ENCODE data around the gene GRK7. TPM values are rescaled to one million over a fixed set of nuclear protein-coding genes. Genes with fewer than 3 reads are reported as not detected.
"Not testable (repeated sequence)": the region's sequence is repeated elsewhere in the genome, so short reads cannot be mapped to it uniquely, and the experiment has no call there.

Gene GRK7
- polyA plus RNA-seq, 3 donors from 2014 or later = 0.09 TPM; not detected in 2

- no peak for DNase-seq
- H3K9me3 Mint-ChIP-seq = no peaks in the 10 kb centered on the region
- H3K27me3 Mint-ChIP-seq (ENCODE audit: low read depth in 3 of 3) = peaks cover 0 to 2% (median 0%) of the 10 kb centered on the region in 3 donors
- no peak overlapping the region for H3K4me3 Mint-ChIP-seq
- H3K4me1 Mint-ChIP-seq = no peaks in the 10 kb centered on the region
- H3K27ac Mint-ChIP-seq = peak overlapping the region in 1 of 6 donors; percentile 3
- H3K36me3 Mint-ChIP-seq = peaks cover 4 to 21% (median 6%) of the 10 kb centered on the region in 3 donors
Measured at GRCh38 chr3:141769221-141769894, 6.2 kb downstream of the GRK7 start.

GRCh38 chr3:141773676-141774075, 10.5 kb downstream of the GRK7 start:
- H3K4me1 Mint-ChIP-seq = no peaks in the 10 kb centered on the region
- H3K9me3 Mint-ChIP-seq = no peaks in the 10 kb centered on the region
- DNase-seq = no peak
- peaks cover 0 to 2% (median 0%) of the 10 kb centered on the region in 3 donors for H3K27me3 Mint-ChIP-seq (ENCODE audit: low read depth in 3 of 3)
- H3K27ac Mint-ChIP-seq = no peak overlapping the region
- H3K36me3 Mint-ChIP-seq = peaks cover 0 to 13% (median 4%) of the 10 kb centered on the region in 3 donors
- H3K4me3 Mint-ChIP-seq = no peak overlapping the region

- Mint-ChIP-seq H3K27me3 (ENCODE audit: low read depth in 3 of 3) (peaks cover 0 to 4% (median 4%) of the 10 kb centered on the region in 3 donors), H3K36me3 (peaks cover 0 to 4% (median 4%) of the 10 kb centered on the region in 3 donors), H3K27ac (no peak overlapping the region), H3K4me1 (no peaks in the 10 kb centered on the region), H3K4me3 (no peak overlapping the region), H3K9me3 (no peaks in the 10 kb centered on the region)
- no peak for DNase-seq
Measured at GRCh38 chr3:141776376-141776775, 13.2 kb downstream of the GRK7 start.

GRCh38 chr3:141776885-141777284, 13.7 kb downstream of the GRK7 start:
- Mint-ChIP-seq H3K4me1 (no peaks in the 10 kb centered on the region), H3K27me3 (ENCODE audit: low read depth in 3 of 3) (peaks cover 0 to 4% (median 4%) of the 10 kb centered on the region in 3 donors), H3K4me3 (no peak overlapping the region), H3K9me3 (no peaks in the 10 kb centered on the region), H3K36me3 (peaks cover 0 to 4% (median 4%) of the 10 kb centered on the region in 3 donors), H3K27ac (no peak overlapping the region)
- DNase-seq = no peak

- peaks cover 0 to 4% (median 4%) of the 10 kb centered on the region in 3 donors for H3K27me3 Mint-ChIP-seq (ENCODE audit: low read depth in 3 of 3)
- no peak overlapping the region for H3K27ac Mint-ChIP-seq
- H3K9me3 Mint-ChIP-seq = no peaks in the 10 kb centered on the region
- no peaks in the 10 kb centered on the region for H3K4me1 Mint-ChIP-seq
- peaks cover 0 to 4% (median 4%) of the 10 kb centered on the region in 3 donors for H3K36me3 Mint-ChIP-seq
- DNase-seq = no peak
- H3K4me3 Mint-ChIP-seq = no peak overlapping the region
Measured at GRCh38 chr3:141777957-141778813, 15.0 kb downstream of the GRK7 start.

- no peak overlapping the region for H3K4me3 Mint-ChIP-seq
- peaks cover 0 to 7% (median 4%) of the 10 kb centered on the region in 3 donors for H3K27me3 Mint-ChIP-seq (ENCODE audit: low read depth in 3 of 3)
- H3K9me3 Mint-ChIP-seq = no peaks in the 10 kb centered on the region
- H3K27ac Mint-ChIP-seq = no peak overlapping the region
- H3K36me3 Mint-ChIP-seq = peaks cover 4% of the 10 kb centered on the region in 3 donors
- no peak for DNase-seq
- no peaks in the 10 kb centered on the region for H3K4me1 Mint-ChIP-seq
Measured at GRCh38 chr3:141779667-141780066, 16.5 kb downstream of the GRK7 start.

GRCh38 chr3:141782386-141782932, 19.3 kb downstream of the GRK7 start:
- Mint-ChIP-seq H3K27ac (no peak overlapping the region), H3K9me3 (no peaks in the 10 kb centered on the region), H3K27me3 (ENCODE audit: low read depth in 3 of 3) (peaks cover 0 to 7% (median 4%) of the 10 kb centered on the region in 3 donors), H3K4me1 (no peaks in the 10 kb centered on the region), H3K4me3 (no peak overlapping the region), H3K36me3 (peaks cover 4% of the 10 kb centered on the region in 3 donors)
- no peak for DNase-seq

GRCh38 chr3:141783632-141784031, 20.4 kb downstream of the GRK7 start:
- peaks cover 4% of the 10 kb centered on the region in 3 donors for H3K36me3 Mint-ChIP-seq
- no peak for DNase-seq
- H3K9me3 Mint-ChIP-seq = no peaks in the 10 kb centered on the region
- H3K4me3 Mint-ChIP-seq = no peak overlapping the region
- no peaks in the 10 kb centered on the region for H3K4me1 Mint-ChIP-seq
- H3K27ac Mint-ChIP-seq = no peak overlapping the region
- peaks cover 0 to 7% (median 4%) of the 10 kb centered on the region in 3 donors for H3K27me3 Mint-ChIP-seq (ENCODE audit: low read depth in 3 of 3)

- Mint-ChIP-seq H3K27me3 (ENCODE audit: low read depth in 3 of 3) (peaks cover 0 to 7% (median 4%) of the 10 kb centered on the region in 3 donors), H3K4me3 (no peak overlapping the region), H3K4me1 (no peaks in the 10 kb centered on the region), H3K9me3 (no peaks in the 10 kb centered on the region), H3K27ac (no peak overlapping the region), H3K36me3 (peaks cover 4% of the 10 kb centered on the region in 3 donors)
- DNase-seq = no peak
Measured at GRCh38 chr3:141784096-141784495, 20.9 kb downstream of the GRK7 start.

- H3K4me3 Mint-ChIP-seq = no peak overlapping the region
- H3K4me1 Mint-ChIP-seq = no peaks in the 10 kb centered on the region
- no peak overlapping the region for H3K27ac Mint-ChIP-seq
- peaks cover 0 to 7% (median 3%) of the 10 kb centered on the region in 3 donors for H3K27me3 Mint-ChIP-seq (ENCODE audit: low read depth in 3 of 3)
- no peaks in the 10 kb centered on the region for H3K9me3 Mint-ChIP-seq
- H3K36me3 Mint-ChIP-seq = peaks cover 2 to 4% (median 2%) of the 10 kb centered on the region in 3 donors
- no peak for DNase-seq
Measured at GRCh38 chr3:141784531-141784930, 21.3 kb downstream of the GRK7 start.

- H3K4me1 Mint-ChIP-seq = peaks cover 0 to 2% of the 10 kb centered on the region in 2 donors
- peak overlapping the region in 2 of 6 donors; percentile 32 to 65 for H3K27ac Mint-ChIP-seq
- no peak for DNase-seq
- H3K27me3 Mint-ChIP-seq (ENCODE audit: low read depth in 3 of 3) = peaks cover 0 to 5% (median 0%) of the 10 kb centered on the region in 3 donors
- H3K4me3 Mint-ChIP-seq = no peak overlapping the region
- H3K36me3 Mint-ChIP-seq = peaks cover 0 to 4% (median 0%) of the 10 kb centered on the region in 3 donors
- no peaks in the 10 kb centered on the region for H3K9me3 Mint-ChIP-seq
Measured at GRCh38 chr3:141788149-141788548, 24.9 kb downstream of the GRK7 start.

- H3K4me1 Mint-ChIP-seq; DNase-seq; H3K4me3 Mint-ChIP-seq; H3K9me3 Mint-ChIP-seq; H3K27me3 Mint-ChIP-seq (ENCODE audit: low read depth in 3 of 3); H3K36me3 Mint-ChIP-seq; H3K27ac Mint-ChIP-seq: not testable (repeated sequence)
Measured at GRCh38 chr3:141788750-141789149, 25.5 kb downstream of the GRK7 start.

- Mint-ChIP-seq H3K4me1 (peaks cover 5 to 11% of the 10 kb centered on the region in 2 donors), H3K36me3 (no peaks in the 10 kb centered on the region), H3K27ac (no peak overlapping the region), H3K9me3 (no peaks in the 10 kb centered on the region), H3K27me3 (ENCODE audit: low read depth in 3 of 3) (peaks cover 0 to 3% (median 0%) of the 10 kb centered on the region in 3 donors), H3K4me3 (no peak overlapping the region)
- no peak for DNase-seq
Measured at GRCh38 chr3:141789281-141789680, 26.1 kb downstream of the GRK7 start.

GRCh38 chr3:141790171-141790570, 27.0 kb downstream of the GRK7 start:
- H3K4me3 Mint-ChIP-seq = no peak overlapping the region
- H3K4me1 Mint-ChIP-seq = peaks cover 14 to 20% of the 10 kb centered on the region in 2 donors
- no peaks in the 10 kb centered on the region for H3K9me3 Mint-ChIP-seq
- no peaks in the 10 kb centered on the region for H3K36me3 Mint-ChIP-seq
- no peak overlapping the region for H3K27ac Mint-ChIP-seq
- peaks cover 0 to 6% (median 3%) of the 10 kb centered on the region in 3 donors for H3K27me3 Mint-ChIP-seq (ENCODE audit: low read depth in 3 of 3)
- DNase-seq = no peak
